GM12872 (cell line): ENCODE measurements around the gene ASCC1.

ENCODE experiments used
- TF ChIP-seq, protein P1 (sequence below): IDR thresholded peaks from 3 replicates; pipeline ENCODE4 v1.5.1; 2011; ENCODE audit warnings: low read depth, mild to moderate bottlenecking, low read length, moderate library complexity; ENCODE audit not compliant: insufficient read depth

ASCC1 gene

DNA sequence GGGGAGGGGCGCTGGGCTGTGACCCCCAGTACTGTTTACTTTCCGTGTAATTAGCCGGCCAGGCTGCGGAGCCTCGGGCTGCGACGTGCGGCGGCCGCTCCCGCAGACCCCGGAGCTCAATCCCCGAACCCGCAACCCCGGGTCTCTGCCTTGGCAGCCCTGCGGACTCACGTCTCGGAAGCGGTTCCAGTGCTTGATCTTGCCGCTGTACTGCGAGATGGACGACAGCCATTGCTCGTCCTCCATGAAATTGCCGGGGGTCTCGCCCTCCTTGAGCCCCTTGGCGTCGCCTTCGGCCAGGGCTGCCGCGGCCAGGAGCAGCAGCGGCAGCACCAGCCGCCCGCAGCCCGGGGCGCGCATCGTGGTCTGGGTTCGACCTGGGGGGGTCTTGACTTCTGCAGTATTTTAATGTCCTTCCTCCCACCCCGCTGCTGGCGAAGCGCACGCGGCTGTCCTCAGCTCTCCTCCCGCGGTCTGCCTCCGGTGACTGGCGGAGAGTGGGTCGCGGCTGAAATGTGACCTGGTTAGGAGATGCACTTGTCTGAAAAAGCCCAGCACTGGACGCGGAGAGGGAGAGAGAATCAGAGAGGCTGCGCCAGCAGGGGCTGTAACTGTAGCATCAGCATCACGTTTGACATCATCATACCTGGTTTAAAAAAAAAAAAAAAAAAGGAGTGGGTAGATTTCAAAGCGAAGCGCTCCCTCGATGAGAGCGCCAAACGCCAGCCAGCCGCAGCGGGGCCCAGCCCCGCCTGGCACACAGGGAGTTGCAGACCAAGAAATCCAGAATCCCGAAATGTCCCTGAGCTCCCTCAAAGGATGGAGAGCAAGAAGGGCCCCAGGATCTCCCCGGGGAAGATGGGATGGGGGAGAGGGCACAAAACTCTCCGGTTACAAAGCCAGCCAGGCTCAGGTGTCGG, 127.8 kb downstream of the ASCC1 start, which contains the start of gene SPOCK2:
Gene SPOCK2, minus strand, starts transcription at position 583 of the 920 bp plus-strand sequence. Its CDS starts 223 bp downstream, at position 360.
- TF ChIP-seq, protein P1, sequence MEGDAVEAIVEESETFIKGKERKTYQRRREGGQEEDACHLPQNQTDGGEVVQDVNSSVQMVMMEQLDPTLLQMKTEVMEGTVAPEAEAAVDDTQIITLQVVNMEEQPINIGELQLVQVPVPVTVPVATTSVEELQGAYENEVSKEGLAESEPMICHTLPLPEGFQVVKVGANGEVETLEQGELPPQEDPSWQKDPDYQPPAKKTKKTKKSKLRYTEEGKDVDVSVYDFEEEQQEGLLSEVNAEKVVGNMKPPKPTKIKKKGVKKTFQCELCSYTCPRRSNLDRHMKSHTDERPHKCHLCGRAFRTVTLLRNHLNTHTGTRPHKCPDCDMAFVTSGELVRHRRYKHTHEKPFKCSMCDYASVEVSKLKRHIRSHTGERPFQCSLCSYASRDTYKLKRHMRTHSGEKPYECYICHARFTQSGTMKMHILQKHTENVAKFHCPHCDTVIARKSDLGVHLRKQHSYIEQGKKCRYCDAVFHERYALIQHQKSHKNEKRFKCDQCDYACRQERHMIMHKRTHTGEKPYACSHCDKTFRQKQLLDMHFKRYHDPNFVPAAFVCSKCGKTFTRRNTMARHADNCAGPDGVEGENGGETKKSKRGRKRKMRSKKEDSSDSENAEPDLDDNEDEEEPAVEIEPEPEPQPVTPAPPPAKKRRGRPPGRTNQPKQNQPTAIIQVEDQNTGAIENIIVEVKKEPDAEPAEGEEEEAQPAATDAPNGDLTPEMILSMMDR, result no peak

DNA sequence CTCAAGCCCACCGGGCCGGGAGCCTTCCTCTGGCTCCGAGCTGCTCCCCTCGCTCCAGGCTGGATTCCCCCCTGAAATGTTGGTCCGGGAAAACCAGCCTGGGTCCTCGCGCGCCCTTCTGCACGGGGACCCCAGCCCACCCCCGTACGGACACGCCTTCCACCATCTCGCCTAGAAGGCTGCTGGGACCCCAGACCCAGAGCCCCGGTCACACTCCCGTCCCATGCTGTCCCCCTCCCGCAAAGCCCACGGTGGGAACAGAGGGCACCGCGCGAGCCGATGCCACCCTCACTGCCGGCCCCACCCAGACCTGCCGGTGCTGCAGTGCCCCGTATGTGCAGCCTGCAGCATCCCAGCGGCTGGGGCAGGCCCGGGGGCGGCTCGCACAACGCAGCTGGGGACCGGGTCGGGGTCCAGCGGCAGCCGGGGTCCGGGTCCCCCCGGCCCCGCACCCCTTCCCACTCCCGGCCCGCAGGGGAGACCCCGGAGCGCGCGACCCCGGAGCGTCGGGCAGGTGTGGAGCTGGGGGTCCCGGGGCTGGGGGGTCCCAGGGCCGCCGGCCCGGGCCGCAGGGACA, 128.6 kb downstream of the ASCC1 start:
- TF ChIP-seq, protein P1, result no peak

DNA sequence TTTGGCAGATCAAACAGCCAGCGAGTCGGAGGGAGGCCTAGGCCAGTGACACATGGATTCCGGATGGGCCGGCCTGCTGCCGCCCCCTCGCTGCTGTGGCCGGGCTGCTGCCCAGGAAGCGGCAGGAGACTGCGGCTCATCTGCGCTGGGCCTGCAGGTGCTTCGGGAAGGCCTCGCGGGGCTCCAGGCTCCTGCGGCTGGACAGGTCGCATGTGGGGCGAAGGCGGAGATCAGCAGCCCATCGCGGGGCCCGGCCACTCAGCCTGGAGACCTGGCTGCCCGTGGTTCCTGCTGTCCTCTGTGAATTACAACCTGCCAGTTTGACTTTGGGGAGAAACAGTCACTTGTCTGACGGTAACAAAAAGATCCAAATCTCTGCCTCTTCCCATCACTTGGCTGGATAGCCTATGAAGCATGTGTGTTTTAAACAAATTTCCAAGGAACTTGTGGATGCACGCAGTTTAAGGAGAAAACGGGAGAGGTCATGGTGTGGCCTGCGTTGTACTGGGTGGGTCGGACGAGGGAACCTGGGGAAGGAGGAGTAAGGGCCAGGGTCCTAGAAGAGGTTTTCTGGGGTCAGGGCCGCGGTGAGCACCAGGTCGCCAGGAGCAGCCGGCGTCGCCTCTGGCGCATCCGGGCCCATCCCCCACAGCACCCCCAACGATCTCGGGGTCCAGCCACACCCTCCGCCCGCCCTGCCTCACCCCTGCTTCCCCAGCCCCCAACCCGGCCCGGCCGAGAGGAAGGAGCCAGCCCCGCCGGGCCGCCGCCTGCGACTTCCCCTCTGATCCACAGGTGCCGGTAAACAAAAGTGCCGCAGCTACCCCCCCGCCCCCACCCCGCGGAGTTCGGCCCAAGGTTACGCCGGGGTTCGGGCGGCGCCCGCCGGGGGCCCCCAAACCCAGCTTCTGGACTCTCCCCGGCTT, 129.3 kb downstream of the ASCC1 start:
- TF ChIP-seq, protein P1, result no peak

DNA sequence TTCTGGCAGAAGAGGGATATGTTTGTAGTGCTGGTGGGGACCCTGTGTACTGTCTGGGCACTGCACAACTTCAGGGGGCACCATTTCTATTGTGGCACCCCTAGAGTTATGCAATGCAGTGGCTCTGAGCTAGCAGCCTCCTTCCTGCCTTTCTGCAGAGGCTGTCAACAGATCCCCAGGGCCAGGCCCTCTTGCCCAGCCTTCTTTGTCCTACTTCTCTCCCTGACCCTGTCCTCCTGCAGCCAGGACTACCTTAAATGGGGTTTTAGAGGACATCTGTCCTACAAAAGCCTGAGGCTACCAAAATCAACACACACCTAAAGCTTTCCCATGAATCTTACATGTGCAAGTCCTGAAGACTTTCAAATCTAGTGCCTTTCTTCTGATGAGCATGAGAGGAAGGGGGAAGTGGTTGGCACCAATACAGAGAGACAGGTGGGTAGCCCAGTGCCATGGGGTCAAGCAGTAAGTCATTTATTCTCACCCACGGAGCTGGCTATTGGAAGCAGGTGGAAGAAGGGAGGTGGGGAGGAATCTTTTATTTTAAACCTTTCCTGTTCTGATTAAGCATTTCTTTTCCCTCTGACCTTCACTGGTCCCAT, 130.1 kb downstream of the ASCC1 start:
- TF ChIP-seq, protein P1, result no peak

DNA sequence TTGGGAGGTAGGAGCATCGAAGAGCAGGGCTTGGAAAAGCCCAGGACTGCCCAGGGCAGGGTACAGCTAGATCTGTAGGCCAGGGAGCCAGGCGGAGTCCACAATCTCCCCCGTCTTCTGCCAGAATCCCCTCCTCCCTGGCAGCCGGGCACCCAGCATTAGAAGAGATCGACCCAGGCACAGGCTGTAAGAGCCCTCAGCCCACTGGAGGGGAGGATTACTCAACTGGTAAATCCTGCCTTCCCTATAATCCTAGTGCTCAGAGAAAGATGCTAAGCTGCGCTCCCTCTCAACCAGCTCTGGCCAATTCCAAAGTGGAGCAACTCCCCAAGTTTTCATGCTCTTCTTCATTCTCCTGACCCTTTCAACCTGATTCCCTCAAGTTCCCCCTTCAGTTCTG, 130.9 kb downstream of the ASCC1 start:
- TF ChIP-seq, protein P1, result no peak

DNA sequence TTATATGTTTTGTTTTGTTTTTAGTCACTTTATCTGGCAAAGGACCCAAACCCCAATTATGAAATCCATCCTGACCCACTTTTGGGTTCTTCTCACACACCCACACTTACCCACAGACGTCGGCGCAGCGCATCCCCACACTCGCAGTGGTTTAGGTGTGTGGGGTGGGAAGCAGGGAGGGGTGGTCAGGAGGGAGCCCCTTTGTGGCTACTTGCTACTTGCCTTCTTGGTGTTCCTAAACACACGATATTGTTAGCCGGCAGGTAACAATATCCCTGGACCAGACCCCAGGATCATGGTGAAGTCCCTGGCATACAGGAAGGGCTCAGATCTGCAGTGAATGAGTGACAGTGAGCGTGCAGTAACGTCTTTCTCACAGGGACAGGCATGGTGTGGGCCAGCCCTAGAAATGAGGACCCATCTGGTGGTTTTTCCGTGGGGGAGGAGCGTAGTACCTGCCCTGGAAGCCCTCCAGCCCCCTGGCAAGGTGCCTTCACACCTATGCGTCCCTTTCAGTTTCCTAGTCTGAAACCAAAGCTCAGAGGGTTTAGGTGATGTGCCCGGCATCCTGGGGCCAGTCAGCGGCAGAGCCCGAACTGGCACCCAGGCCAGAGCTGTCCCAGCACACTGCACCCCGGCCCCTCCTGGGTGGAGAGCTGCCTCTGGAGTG, 132.2 kb downstream of the ASCC1 start:
- TF ChIP-seq, protein P1, result no peak
